NCI-H1092 (cell line): ENCODE measurements around the gene STEAP1B.

ENCODE experiments used
- DNase-seq: peaks from one replicate; lab custom pipeline; 2025; lab: John Stamatoyannopoulos, UW

STEAP1B gene

GRCh38 chr7:22400150-22400814 is 99.7 kb downstream of the STEAP1B start:
- no peak for DNase-seq

- no peak for DNase-seq
Observed at GRCh38 chr7:22399546-22399945, 100.4 kb downstream of the STEAP1B start.

DNA sequence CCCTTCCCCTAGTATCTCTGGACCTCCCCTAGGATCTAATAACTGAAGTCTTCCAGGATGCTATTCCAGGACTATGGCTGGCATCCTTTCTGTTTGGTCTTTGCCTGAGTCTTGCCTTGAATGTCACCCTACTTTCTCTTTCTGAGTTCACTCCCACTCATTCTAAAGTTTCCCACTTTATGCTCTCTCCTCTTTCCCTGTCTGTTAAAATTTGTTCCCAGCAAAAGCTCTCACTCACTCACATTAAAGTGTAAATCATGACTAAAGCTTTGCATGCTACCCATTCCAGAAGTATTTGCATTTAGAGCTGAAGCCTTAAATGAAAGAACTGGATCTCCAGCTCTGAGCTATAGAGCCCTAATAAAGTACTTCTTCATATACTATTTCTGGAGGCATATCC is 100.9 kb downstream of the STEAP1B start:
- DNase-seq = no peak

GRCh38 chr7:22397981-22398380 is 102.0 kb downstream of the STEAP1B start:
- DNase-seq = no peak

- DNase-seq = no peak
Observed at GRCh38 chr7:22395222-22395621, 104.8 kb downstream of the STEAP1B start.

- no peak for DNase-seq
Observed at GRCh38 chr7:22394739-22395138, 105.2 kb downstream of the STEAP1B start.

GRCh38 chr7:22393913-22394729 is 105.9 kb downstream of the STEAP1B start:
- no peak for DNase-seq

- no peak for DNase-seq
Observed at GRCh38 chr7:22390516-22390915, 109.5 kb downstream of the STEAP1B start.

DNA sequence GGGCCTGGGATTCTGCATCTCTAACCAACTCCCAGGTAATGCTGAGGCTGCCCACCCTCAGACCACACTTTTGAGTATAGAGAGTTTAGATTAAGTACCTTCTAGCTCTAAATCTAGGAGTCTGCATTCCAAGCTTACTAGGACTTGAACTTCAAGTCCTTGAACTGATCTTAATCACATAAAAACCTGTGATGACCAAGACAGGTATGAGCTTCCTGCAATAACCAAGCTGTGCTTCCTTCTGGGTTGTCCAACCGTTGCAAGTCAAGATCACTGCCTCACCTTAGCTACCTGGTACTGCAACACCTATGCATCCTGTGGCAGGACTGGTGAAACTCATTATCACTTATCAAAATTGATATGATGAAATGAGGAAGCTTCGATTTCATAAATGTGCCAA is 110.1 kb downstream of the STEAP1B start:
- DNase-seq = no peak

DNA sequence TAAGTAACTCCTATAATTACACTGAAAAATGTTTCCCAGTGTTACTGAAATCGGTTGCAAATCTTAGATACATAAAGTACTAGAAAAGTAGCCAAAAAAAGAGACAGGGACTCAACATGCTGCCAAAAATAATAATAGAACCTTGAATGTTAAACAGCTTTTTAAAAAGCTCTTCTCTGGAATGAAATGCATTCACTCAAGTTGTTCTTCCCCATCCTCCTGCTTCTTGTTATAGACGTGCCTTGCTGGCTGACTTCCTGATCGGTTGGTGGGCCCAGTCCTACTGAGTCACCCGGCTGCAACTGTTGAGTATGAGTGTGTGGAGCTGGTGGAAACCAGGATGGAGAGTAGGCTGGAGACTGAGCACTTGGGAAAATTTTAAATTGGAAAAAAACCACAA is 112.4 kb downstream of the STEAP1B start:
- DNase-seq = no peak

DNA sequence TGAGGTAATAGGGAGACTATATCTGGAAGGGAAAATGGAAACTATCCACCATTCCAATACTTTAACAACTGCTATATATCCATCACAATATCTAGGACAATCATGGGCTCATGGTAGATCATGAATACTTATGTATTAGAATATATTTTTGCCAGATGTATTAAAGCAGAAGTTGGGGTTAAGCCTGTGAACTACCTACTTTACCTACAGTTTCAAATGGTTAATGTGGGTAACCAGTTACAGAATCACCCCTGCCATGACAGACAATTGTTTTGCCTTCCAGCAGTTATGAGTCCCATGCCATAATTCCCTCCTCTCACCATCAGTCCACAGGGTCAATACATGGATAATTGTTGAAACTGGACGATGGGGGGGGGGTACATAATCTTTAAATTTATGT is 113.1 kb downstream of the STEAP1B start:
- DNase-seq = no peak

DNA sequence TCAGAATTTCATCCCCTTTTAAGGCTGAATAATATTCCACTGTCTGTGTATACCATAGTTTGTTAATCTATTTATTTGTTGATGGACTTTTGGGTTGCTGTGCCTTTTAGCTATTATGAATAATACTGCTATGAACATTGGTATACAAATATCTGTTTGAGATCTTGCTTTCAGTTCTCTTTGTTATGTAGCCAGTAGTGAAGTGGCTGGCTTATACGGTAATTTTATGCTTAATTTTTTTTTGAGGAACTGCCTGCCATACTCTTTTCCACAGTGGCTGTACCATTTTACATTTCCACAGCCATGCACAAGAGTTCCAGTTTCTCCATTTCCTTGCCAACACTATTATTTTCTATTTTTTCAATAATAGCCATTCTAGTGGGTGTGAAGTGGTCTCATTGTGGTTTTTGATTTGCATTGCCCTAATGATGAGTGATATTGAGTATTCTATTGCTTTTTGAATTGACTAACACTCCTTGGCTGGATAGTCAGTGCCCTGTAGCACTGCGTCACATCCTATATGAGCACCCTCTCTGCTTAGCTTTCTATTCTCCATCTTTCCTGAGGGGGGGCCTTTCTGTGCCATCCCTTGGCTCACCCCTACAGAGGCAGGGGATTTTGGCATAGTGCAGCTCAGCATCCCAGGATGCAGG is 113.7 kb downstream of the STEAP1B start:
- DNase-seq = no peak

- DNase-seq = no peak
Observed at GRCh38 chr7:22385326-22385725, 114.7 kb downstream of the STEAP1B start.

DNA sequence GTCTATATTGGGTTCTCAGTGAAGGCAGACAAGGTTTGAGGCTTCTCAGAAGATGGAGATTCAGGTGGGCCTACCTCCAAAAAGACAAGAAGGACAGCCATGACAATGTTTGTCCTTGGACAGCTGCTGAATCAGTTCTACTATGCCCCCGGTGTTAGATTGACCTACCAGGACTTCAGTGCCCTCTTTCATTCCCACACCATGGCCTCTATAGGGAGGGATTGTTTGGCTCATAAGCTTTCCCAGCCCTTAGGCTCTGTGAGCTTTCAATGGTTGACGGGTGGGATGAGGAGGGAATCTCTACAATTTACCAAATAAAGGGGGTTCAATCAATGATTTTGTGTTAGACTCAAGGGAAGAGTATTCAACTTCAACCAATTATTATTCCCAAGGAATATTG is 119.7 kb downstream of the STEAP1B start:
- DNase-seq = no peak

DNA sequence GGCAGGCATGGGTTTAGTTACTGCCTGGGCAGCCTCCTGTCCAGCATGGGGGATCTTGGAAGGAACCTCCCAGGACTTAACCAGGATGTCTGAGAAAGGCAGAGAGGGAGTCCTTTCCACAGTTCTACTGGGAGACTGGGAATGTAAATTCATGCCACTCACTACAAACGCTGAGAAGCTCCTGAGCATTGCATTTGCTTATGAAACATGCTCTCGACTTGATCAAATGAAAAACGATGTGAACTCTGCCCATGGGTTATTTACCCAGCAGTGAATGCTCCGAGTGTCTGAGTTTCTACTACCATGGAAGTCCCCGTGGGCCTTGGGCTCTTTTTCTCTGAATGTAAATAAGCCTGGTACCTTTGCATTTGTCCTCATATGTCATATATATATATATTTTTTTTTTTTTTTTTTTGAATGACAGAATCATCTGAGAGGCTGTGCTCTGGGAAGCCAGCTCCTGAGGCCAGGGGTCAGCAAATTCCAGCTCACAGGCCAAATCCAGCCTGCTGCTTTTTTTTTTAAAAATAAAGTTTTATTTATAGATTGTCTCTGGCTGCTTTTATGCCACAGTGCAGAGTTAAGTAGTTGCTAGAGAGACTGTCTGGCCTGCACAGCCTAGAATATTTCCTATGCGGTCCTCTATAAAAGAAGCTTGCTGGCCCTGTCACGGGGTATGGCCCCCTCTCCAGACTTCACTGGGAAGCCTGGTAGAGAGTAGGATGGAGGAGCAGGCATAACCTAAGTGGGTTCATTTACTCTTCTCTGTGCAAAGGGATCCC is 121.6 kb downstream of the STEAP1B start:
- DNase-seq = no peak

- no peak for DNase-seq
Observed at GRCh38 chr7:22377703-22378102, 122.3 kb downstream of the STEAP1B start.

GRCh38 chr7:22375359-22376048 is 124.5 kb downstream of the STEAP1B start:
- DNase-seq = no peak

DNA sequence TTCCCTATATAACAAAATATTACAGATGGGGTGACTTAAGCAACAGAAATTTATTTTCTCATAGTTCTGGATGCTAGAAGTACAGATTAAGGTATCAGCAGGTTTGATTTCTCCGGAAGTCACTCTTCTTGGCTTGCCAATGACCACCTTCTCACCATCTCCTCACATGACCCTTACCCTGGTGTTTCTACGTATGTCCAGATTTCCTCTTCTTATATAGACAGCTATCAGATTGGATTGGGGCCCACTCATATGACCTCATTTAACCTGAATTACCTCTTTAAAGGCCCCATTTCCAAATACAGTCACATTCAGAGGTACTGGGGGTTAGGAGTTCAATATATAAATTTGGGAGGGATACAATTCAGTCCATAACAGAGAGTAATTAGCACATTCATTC is 126.1 kb downstream of the STEAP1B start:
- DNase-seq = no peak

DNA sequence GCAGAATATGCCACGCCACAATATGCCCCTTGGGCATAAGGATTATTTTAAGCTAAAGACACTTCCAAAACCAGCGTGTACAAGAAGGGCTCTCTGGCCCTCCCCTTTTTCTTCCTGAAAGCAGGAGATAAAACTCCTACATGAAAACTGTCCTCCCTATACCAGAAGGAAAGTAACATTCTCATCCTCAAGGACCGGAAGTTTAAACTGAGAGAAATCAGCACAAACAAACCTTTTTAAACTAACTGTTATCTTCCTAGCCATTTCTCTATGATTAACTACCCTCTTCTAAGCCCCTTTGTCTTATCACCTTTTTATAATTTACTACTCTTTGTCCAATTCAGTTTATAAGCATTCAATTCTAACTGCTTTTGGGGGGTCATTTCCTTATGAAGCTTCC is 126.6 kb downstream of the STEAP1B start:
- DNase-seq = no peak

DNA sequence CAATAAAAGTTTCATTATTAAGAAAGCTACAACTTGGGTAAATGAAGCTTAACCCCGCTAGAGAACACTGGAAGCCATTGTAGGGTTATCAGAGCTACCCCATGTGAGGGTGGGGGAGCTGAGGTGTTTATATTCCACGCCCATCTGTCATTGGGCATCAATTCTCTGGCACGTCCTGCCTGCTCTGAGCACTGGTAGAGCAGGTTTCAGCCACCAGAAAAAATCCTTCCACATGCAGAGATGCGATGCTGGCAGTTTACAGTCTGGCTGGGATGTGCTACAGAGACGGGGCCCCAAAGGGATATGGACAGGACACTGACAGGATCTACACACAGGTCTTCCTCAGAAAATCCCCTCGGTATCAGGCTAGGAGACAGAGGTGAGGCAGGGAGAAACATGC is 127.1 kb downstream of the STEAP1B start:
- no peak for DNase-seq

DNA sequence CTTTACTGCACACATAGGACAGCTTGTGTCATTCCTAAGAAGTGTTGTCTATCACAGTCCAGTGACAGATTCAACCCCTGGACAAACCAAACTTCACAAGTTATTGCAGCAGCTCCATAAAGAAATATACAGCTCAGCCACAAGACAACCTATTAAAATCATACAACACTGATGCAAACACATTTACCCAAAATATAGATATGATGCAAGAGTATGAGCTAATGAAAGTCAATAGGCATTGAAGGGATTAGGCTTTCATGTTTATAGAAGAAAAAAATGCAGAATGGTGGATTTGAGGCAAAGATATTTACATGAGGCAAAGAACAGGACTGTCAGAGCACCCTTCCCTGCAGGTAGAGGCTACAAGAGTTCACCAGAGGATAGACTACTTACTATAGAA is 128.1 kb downstream of the STEAP1B start:
- no peak for DNase-seq
